ENCODE results near the gene EEF1AKMT2. TPM values are rescaled to one million over a fixed set of nuclear protein-coding genes. Genes with fewer than 3 reads are reported as not detected.

EEF1AKMT2 gene
- total RNA-seq, 4 donors from 2014 or later: 9.1 to 18.6 (median 10.5) TPM

GRCh38 chr10:124727361-124727960, 64.2 kb downstream of the EEF1AKMT2 start:
- no peaks in the 10 kb centered on the region for H3K9me3 ChIP-seq
- H3K27me3 ChIP-seq: no peaks in the 10 kb centered on the region
- peak overlapping the region in 3 of 4 donors; percentile 59 to 90 (median 72) for H3K27ac ChIP-seq
- H3K4me3 ChIP-seq: no peak overlapping the region
- WGBS, 2 donors (ENCODE audit: low coverage in 1 of 2): 62 to 73% methylated on average over 2 to 6 of the region's 6 CpGs
- no peak for ATAC-seq
- no peaks in the 10 kb centered on the region for H3K36me3 ChIP-seq
- peaks cover 0 to 98% (median 50%) of the 10 kb centered on the region in 3 donors for H3K4me1 ChIP-seq
- TF ChIP-seq EP300 (IDR thresholded peaks at IDR 0.05): no peak
- no peak for TF ChIP-seq POLR2A (IDR thresholded peaks at IDR 0.05)
- TF ChIP-seq, protein P1, sequence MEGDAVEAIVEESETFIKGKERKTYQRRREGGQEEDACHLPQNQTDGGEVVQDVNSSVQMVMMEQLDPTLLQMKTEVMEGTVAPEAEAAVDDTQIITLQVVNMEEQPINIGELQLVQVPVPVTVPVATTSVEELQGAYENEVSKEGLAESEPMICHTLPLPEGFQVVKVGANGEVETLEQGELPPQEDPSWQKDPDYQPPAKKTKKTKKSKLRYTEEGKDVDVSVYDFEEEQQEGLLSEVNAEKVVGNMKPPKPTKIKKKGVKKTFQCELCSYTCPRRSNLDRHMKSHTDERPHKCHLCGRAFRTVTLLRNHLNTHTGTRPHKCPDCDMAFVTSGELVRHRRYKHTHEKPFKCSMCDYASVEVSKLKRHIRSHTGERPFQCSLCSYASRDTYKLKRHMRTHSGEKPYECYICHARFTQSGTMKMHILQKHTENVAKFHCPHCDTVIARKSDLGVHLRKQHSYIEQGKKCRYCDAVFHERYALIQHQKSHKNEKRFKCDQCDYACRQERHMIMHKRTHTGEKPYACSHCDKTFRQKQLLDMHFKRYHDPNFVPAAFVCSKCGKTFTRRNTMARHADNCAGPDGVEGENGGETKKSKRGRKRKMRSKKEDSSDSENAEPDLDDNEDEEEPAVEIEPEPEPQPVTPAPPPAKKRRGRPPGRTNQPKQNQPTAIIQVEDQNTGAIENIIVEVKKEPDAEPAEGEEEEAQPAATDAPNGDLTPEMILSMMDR (IDR thresholded peaks at IDR 0.05): no peak
- no peak for TF ChIP-seq POLR2AphosphoS5 (IDR thresholded peaks at IDR 0.05)

GRCh38 chr10:124725791-124726190, 65.9 kb downstream of the EEF1AKMT2 start:
- TF ChIP-seq, protein P1 (IDR thresholded peaks at IDR 0.05): no peak
- no peak for TF ChIP-seq POLR2A (IDR thresholded peaks at IDR 0.05)
- no peak for TF ChIP-seq POLR2AphosphoS5 (IDR thresholded peaks at IDR 0.05)
- no peak for TF ChIP-seq EP300 (IDR thresholded peaks at IDR 0.05)
- Histone ChIP-seq H3K9me3 (no peaks in the 10 kb centered on the region), H3K4me3 (no peak overlapping the region), H3K27me3 (no peaks in the 10 kb centered on the region), H3K4me1 (peaks cover 0 to 100% (median 60%) of the 10 kb centered on the region in 3 donors), H3K27ac (peak overlapping the region in 2 of 4 donors; percentile 79 to 80), H3K36me3 (no peaks in the 10 kb centered on the region)
- WGBS, 2 donors (ENCODE audit: low coverage in 1 of 2): 87 to 89% methylated on average over 3 to 7 of the region's 7 CpGs
- ATAC-seq: no peak

DNA sequence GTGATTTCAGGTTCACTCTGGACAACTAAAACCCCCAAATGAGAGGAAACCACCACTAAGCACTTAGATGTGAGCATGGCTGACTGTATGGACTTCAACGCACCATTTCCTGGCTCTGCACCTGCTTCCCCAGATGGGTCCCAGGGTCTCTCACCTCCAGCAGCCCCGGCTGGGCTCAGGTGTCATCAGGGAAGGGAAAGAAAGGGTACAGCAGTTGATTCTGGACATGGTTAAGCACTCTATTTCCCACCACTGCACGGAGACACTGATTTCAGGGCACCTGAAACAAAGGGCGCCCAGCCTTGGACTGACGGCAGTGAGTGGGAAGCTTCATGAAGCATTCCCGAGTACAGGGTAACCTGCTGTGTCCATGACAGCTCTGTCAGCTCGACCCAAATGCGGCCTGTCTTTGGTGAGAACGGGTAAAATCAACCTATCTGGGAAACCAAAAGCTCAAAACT, 66.5 kb downstream of the EEF1AKMT2 start:
- no peak for ATAC-seq
- Histone ChIP-seq H3K36me3 (no peaks in the 10 kb centered on the region), H3K27ac (peak overlapping the region in 3 of 4 donors; percentile 30 to 80 (median 79)), H3K9me3 (no peaks in the 10 kb centered on the region), H3K4me3 (no peak overlapping the region), H3K27me3 (no peaks in the 10 kb centered on the region), H3K4me1 (peaks cover 0 to 99% (median 61%) of the 10 kb centered on the region in 3 donors)
- WGBS, 2 donors (ENCODE audit: low coverage in 1 of 2): 80% methylated on average over 1 of the region's 9 CpGs; no CpG with 5 or more reads in 1 of the 2 donors
- TF ChIP-seq POLR2A (IDR thresholded peaks at IDR 0.05): no peak
- TF ChIP-seq, protein P1 (IDR thresholded peaks at IDR 0.05): no peak
- TF ChIP-seq EP300 (IDR thresholded peaks at IDR 0.05): no peak
- TF ChIP-seq POLR2AphosphoS5 (IDR thresholded peaks at IDR 0.05): no peak

DNA sequence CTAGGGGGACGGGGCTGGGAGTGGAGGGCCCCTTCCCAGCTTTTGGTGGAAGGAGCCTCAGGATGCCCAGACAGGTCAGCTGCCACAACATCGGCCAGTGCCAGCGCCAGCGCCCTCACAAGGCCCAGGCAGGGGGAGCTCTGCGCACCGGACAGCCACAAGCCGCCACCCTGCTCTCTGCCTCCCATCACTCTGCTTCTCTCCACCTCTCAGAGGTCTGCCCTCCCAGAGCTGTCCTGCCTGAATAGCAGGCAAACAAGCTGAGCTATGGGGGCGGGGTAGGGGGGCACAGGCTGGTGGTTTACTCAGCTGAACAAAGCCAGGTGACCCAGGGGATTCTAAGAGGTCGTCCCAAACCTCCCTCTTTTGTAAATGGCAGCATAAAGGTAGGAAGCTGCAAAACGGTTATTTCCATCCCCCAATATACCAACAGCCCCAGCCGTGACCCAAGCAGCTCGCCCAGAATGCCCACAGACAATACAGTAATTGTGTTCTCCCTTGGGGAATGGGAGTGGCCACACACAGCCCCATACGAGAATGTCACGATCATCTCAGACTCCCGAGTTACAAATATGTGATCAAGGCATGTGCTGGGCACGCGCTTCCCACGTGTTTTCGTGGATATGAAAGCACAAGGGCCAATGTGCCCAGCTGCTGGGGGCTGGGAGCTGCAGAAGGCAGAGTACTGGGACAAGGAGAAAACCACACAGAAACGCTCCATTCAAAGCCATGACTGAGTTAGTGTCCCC, 67.2 kb downstream of the EEF1AKMT2 start:
- ATAC-seq: no peak
- H3K4me1 ChIP-seq: peaks cover 0 to 99% (median 65%) of the 10 kb centered on the region in 3 donors
- no peaks in the 10 kb centered on the region for H3K27me3 ChIP-seq
- peak overlapping the region in 3 of 4 donors; percentile 79 to 87 (median 80) for H3K27ac ChIP-seq
- 80 to 85% methylated on average over 6 to 8 of the region's 20 CpGs for WGBS, 2 donors (ENCODE audit: low coverage in 1 of 2)
- no peaks in the 10 kb centered on the region for H3K9me3 ChIP-seq
- no peaks in the 10 kb centered on the region for H3K36me3 ChIP-seq
- no peak overlapping the region for H3K4me3 ChIP-seq
- TF ChIP-seq POLR2A (IDR thresholded peaks at IDR 0.05): no peak
- no peak for TF ChIP-seq EP300 (IDR thresholded peaks at IDR 0.05)
- no peak for TF ChIP-seq POLR2AphosphoS5 (IDR thresholded peaks at IDR 0.05)
- TF ChIP-seq, protein P1 (IDR thresholded peaks at IDR 0.05): no peak
